Measurements from ENCODE around the gene KRT28.
"Not testable (repeated sequence)": the region's sequence is repeated elsewhere in the genome, so short reads cannot be mapped to it uniquely, and the experiment has no call there.

KRT28 gene

DNA sequence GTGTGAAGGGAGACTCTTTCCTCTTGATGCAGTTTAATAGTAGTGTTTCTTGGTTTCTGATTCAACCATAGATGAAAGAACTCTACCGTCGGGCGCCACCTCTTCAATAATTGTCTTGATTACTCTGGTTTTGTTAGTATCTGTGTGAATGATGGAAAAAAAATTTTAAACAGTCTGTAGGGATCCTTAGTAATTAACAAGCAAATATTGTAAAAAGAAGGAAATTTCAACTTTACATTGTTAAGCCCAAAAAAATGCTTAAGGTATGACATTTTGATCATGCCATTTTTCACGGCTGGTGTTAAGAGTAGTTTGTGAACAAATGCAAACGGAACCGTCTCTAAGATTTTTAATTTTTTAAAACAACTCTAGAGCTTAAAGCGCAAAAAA, 18.6 kb upstream of the KRT28 start:
- no peak for FAIRE-seq

DNA sequence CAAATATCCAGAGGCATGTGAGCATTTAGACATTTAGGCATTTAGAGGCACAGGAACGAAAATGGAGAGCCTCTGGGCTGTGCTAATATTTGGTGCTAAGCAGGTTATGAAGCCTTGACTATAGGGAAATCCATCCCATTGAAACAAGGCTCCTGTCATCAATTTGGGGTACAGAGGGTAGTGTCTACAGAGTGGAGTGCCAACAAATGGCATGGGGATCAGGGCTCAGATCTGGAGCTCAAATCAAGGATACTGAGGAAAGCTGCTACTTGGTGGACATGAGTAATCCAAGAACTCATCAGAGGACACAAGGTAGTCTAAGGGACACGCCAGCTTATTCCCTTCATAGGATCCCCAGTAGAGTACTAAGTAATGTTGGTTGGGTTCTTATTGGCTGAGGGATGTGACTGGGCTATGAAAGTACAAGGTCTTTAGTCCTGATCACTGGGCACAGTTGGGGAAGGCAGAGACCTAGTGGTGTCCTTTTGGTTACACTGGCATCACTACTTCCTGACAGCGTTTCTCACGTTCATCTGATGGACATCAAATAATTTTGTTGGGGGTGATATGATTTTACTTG, 17.4 kb upstream of the KRT28 start:
- FAIRE-seq, result no peak

DNA sequence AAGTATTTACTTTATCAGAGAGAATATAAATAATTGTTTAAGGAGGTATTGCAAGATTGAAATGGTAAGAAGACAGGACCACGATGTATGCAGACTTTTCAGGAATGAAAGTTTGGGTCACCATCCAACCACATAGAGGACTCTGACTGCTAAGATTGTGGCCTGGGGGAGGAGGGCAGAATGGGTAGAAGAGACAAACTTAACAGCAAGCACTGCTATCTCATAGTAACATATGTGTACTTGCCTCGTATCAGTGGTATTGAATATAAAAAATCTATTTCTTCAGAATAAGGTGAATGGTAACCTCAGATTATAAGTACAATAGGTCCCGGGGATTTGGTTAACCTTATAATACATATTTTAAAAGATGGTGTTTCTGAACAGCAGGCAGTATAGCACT, 16.8 kb upstream of the KRT28 start:
- FAIRE-seq, result no peak

DNA sequence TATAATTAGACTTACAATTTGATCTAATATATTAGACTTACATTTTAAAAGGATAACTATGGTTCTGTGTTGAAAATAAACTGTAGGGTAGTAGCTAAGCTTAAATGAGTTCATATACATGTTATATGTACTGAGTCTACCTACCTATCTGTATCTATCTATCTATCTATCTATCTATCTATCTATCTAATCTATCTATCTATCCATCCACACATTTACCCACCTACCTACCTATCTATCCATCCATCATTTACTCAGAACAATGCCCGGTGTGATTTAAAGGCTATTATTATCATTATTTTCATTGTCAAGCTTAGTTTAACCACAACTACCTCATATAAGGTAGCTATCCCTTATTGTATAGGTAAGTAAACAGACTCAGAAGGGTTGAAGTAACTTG, 15.6 kb upstream of the KRT28 start:
- no peak for FAIRE-seq

DNA sequence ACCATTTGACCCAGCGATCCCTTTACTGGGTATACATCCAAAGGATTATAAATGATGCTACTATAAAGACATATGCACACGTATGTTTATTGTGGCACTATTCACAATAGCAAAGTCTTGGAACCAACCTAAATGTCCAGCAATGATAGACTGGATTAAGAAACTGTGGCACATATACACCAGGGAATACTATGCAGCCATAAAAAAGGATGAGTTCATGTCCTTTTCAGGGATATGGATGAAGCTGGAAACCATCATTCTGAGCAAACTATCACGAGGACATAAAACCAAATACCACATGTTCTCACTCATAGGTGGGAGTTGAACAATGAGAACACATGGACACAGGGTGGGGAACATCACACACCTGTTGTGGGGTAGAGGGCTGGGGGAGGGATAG, 14.9 kb upstream of the KRT28 start:
- FAIRE-seq, result not testable (repeated sequence)

DNA sequence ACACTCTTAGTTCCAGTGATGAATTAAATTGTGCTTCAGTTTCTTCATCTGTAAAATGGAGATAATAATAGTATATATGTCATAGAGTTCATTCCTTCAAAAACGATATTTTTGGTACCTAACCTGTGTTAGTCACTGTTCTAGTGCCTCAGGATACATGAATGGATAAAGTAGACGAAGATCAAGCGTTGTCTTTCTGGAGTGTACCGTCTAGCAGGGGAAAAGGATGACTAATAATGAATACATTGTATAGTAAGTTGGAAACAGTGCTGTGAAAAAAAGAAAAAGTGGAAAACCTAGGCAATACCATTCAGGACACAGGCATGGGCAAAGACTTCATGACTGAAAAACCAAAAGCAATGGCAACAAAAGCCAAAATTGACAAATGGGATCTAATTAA, 14.0 kb upstream of the KRT28 start:
- no peak for FAIRE-seq

DNA sequence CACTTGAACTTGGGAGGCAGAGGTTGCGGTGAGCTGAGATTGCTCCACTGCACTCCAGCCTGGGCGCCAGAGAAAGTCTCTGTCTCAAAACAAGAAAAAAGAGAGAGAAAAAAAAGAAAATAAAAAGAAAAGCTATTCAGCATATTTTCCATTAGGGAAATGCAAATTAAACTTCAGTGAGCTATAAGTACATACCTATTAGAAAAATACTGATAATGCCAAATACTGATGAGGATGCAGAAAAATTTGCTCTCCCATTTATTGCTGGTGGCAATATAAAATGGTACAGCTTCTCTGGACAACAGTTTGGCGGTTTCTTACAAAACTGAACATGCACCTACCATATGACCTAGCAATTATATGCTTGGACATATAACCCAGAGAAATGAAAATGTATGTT, 12.9 kb upstream of the KRT28 start:
- no peak for FAIRE-seq

DNA sequence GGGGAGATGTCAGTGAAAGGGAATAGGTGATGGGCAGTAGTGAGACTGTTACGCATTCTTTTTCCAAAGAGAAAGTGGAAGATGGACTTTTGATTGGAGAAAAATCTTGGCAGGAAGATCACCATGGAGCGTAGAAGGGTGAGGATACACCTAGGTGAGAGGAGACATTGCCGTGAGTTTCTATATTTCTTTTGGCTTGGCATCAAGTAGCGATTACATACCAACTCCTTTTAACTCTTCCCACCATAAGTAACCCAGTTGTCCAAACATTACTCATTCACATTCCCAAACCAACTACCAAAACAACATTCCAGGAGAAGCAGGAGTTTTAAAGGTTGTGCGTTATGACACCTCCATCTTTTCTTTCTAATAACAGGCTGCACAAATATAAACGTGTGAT, 10.7 kb upstream of the KRT28 start:
- no peak for FAIRE-seq

DNA sequence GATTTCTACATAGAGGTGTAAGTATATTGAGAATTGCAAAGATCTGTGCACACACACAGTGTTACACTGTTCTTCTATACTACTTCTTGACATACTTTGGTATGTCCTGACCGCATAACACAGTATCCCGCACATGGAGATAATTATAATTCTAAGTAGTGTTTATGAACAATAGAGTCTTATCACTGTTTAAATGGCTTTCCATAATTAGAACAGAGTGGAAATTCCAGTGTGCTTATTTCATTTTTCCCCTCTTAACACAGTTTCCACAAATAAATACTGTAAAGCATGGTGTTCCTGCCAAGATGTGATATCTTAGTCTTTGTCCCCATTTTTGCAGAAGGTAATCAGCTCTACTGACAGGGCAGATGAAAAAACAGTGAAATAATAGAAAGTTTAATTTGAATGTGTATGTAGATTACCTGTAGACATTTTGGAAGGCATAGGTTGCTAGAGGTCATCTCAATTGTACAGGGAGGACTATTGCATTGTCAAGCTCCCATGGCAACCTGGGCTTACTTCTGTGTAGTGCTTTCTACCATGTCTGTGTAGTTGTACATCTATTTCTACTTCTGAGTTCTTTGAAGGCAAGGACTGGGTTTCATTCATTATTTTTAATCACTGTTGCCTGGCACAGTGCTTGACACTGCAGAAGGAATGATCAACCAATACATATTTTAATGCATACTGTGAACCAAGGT, 10.1 kb upstream of the KRT28 start:
- FAIRE-seq, result no peak

DNA sequence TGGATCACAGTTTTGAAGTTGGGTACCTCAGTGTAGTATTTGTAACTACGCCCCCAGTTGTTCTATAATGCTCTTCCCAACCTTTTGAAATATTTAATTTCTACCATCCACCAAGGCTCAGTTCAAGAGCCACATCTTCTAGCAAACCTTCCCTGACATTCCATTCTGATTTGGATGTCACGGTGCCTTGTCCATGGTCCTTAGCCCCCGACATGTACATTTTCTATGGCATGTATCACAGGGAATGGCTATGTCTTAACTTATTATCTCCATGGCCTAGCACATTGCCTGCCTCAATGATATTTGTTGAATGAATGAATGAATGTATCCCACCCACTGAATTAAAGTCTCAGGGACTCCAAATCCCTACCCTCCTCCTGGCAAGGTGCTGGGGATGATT, 6.4 kb upstream of the KRT28 start:
- no peak for FAIRE-seq

DNA sequence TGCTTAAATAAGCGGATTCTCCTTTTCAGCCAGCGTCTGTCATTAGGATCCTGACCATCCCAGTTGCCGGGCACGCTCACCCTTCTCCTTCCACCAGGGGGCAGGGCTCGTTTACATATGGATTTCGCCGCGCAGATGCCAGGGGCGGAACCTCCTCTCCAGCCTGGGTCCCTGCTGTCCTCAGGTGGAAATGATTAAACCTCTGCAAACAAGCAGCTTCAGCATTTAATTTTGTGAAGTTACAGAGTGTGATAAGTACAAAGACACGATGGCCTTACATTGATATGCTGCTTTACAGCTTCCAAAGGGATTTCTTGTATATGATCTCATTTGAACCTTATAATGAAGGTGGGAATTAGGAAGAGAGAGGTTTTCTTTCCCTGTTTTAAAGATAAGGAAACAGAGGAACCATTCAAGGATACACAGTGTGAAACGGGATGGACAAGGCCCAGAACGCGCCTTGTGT, 3.9 kb upstream of the KRT28 start:
- FAIRE-seq, result peak; percentile 95

DNA sequence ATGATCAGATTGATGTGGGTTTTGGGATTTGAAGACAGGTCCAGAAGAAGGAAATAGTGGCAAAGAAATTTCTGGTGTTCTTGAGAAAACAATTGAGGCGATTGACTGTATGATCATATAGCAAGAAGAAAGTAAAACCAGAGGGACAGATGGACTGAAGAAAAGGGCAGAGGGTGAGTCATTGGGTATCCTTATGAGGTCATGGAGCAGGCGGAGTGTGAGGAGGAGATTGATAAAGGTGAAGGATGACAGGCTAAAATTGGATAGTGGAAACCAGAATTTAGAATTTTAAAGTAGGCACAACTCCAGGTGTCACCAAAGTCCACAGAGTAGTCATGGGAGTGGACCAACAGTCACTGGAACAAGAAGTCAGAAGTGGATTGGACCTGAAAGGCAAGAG, 1.4 kb upstream of the KRT28 start:
- FAIRE-seq, result no peak

DNA sequence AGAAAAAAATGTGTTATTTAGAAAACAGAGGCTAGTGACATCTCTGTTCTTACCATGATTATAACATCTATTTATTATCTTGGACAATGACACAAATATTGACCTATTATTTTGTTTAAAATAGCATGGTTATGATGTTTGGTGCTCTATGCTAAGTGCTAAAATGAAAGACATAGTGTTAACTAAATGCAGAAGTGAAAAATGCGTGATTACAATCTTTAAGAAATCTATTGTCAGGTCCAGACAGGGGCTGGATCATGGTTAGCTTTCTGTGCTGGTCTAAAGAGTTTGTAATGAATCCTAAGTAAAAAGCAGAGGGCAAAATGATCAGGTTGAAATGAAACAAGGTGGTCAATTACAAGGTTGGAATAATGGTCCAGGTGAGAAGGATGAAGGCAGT, 622 bp upstream of the KRT28 start:
- no peak for FAIRE-seq

DNA sequence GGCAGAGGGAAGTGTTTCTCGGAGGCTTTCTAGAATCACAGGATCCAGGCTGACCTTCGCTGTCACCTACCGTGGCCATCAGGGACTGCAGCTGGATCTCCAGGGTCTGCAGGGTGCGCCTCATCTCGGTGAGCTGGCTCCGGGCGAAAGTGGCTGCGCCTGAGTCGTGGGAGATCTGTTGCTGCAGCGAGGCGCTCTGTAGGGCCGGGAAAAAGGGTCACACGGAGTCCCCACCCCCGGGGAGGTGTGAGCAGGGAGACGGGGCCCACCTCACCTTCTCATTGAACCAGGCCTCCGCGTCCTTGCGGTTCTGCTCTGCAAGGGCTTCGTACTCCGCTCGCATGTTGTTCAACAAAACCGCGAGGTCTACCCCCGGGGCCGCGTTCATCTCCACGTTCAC, 2.9 kb downstream of the KRT28 start:
- no peak for FAIRE-seq

DNA sequence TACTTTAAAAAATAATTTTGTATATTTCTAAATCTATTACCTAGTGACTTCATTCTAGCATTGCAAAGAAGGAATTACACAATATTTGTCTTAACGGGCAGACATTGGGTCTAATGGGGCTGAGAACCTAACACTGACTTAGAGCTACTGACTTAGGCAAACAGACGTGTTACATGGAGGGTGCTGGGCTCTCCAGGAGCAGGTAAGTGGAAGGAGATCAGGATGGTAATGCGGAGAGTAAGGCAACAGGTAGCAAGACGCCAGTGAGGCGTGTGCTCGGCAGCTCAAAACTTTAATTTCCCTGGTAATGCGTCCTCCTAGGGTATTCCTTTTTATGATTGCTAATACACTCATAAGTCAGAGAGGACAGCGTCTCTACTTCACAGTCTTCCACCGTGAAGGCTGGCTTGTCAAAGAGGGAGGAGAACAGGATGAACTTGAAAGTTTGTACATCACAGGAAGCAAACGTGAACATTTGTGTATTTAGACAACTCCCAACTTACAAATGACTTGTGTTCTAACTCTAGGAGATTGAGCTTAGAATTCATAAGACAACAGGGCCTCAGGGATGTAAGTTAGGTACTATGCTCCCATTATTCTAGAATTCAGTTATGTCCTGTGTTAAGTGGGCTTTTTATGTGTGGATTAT, 4.6 kb downstream of the KRT28 start:
- FAIRE-seq, result no peak

DNA sequence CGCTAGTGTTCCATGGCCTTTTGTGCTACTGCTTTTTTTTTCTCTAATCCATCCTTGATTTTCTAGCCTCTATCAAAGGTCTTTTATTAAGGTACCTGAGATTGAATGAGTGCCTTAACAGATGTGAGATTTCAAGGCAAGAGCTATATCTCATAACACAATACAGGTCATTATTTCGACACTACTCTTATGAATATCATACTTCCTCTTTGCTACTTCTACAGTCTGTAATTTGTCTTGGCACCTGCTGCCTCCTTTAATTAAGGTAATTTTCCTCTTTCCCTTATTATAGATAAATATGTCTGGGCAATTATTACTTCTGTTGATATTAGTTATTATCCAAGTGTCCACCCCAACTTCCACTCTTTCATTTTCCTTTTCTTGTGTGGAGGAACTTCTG, 5.3 kb downstream of the KRT28 start:
- no peak for FAIRE-seq

DNA sequence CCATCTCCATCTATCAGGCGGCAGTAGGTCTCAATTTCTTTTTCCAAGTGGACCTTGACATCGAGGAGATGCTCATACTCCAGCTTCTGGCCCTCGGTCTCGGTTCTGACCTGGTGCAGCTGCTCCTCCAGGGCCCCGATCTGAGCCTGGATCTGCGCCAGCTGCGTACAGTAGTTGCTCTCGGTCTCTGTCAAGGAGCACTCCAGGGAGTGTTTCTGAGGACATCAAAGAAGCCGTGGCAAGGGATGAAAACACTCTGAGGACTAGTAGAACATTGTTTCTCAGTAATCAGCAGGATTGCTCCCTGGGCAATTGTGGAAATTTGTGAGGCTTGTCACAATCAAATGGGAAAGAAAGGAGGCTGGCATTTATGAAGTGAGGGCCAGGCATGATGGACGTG, 5.9 kb downstream of the KRT28 start:
- FAIRE-seq, result no peak

DNA sequence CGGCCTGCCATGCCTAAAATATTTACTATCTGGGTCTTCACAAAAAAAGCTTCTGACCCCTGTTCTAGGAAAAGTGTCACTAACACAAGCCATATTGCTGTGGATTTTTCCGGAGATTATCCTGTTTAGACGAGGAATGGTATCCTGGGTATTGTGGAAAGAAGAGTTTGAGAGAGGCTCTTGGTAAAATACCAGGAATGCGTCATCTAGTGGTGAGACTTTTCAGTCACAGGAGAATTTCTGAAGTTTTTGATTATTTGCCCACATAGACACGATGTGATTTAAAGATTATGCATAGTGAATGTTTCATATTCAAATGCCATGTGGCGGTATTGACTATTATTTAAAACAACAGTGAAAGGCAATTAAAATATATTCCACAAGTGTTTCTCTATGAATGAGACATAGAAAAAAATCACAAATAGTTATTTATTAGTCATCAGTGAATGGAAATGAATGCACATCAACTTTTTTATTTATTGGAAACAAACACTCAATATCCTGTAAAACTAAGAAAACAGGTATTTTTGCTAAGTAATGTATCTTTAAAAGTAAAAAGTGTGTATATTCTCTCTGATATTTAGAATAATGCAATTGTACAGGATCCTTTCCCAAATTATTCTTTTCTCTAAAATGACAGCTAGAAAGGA, 7.8 kb downstream of the KRT28 start:
- no peak for FAIRE-seq

DNA sequence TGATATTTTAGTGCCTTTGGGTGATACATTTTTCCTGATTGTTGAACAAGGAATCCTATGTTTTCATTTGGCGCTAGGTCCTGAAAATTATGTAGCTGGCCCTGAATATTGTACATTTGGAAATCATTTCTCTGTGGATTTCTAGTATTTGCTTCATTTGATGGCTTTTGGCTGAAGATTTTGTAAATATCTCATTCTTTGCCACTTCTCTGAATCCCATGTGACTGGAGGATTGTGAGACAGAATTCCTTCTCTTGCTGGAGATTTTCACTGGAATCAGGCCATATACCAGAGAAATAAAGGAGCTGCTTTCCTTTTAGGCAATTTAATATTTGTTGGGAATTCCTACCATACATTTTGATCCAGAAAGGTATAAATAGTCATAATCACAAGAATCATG, 8.6 kb downstream of the KRT28 start:
- FAIRE-seq, result no peak

DNA sequence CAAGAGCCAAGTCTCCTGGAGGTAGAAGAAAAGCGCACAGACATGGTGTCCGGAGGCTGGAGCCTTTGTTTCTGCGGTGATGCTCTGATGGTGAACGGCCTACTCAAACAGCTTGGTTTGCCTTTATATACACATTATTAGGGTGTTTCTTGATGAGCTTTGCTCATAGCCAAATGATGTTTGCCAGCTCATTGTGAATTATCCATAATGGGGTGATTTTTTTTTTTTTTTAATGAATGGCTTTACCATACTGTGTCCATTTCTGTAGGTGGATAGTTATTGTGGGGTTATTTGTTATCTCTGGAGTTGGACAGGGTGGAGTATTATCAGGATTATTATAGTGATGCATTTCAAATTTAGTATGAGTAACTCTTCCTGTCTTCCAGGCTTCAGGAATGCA, 17.3 kb downstream of the KRT28 start, which contains the start of gene KRT27:
TSS of gene KRT27 (minus strand) at position 101 of the 400 bp plus-strand sequence. CDS start at position 44, 57 bp downstream.
- FAIRE-seq, result no peak

DNA sequence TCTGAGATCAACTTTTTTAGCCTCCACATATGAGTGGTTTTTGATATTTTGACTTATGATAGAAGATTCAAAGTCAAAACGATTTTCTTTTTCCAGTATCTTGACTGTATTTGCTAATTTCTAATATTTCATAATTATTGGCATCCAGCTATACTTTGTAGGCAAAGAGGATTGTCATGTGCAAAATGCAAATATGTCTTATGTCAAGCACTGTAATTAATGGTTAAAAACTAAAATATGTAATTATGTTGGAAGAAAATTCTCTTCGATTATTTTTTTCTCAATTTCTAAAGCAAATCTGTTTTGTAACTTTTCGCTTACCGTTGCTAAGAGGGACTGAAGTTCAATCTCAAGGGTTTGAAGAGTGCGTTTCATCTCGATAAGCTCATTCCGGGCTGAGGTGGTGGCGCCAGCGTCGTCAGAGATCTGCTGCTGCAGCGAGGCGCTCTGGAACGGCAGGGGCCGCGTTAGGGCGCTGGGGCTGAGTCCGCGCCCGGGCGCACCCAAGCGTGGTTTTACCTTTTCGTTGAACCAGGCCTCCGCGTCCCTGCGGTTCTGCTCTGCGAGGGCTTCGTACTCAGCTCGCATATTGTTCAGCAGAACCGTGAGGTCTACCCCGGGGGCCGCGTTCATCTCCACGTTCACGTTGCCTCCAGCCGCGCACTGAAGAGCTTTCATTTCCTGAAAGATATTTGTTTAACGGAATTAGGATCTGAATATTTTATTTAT, 20.4 kb downstream of the KRT28 start:
- no peak for FAIRE-seq

DNA sequence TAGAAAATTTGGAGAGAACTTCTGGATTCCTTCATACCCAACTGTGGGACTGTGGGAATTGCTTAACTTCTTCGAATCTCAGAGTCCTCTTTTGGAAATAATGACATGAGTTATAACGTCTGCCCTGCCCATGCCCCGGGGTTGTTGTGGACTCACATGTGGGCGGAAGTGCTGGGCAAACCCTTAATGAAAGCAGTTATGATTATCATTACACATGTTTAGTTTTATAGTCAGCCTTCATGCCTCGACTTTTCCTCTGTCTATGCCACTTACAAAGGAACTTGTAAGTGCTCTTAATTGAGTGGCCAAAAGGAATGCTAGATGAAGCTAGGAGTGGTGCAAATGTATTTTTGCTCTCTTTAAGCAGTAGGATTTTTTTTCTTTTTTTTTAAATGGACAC, 21.3 kb downstream of the KRT28 start:
- no peak for FAIRE-seq

DNA sequence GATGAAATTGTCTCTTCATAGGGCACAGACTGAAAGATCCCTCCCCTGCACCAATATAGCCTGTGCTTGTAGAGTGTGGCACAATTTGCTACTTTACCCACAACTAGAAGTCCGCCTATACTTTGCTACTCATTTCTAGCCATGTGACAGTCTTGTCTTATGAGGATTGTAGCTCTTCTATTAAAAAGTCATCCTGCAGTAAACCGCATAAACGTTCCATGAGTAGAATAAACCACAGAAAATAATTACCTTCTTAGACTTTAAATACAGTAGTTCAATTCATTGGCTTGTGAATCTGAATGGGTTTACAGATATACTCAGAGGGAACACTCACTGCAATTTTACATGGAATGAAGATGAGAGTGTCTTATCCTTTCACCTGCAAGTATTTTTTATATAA, 21.8 kb downstream of the KRT28 start:
- FAIRE-seq, result no peak

Measured in G401.6 (cell line).